Astrocyte of the cerebellum (primary cell): ENCODE data around the gene ACER3.
"Not testable (repeated sequence)": the region's sequence is repeated elsewhere in the genome, so short reads cannot be mapped to it uniquely, and the experiment has no call there.

ENCODE experiments used
- DNase-seq: peaks from one replicate; pipeline ENCODE4 v3.0.0-alpha.2; 2011; ENCODE audit warnings: low read depth
- H3K4me3 ChIP-seq: 2 replicates; pipeline ENCODE4 v1.5.1; 2011; ENCODE audit warnings: mild to moderate bottlenecking, low read depth, low read length, moderate library complexity
- in situ Hi-C: cut with HindIII; loops from 2 replicates; pipeline ENCODE4 v1.10.0; 2017; ENCODE audit warnings: low sequenced_read_pairs
- TF ChIP-seq, protein P1 (sequence below): IDR thresholded peaks from 2 replicates; pipeline ENCODE4 v1.5.1; 2012; ENCODE audit warnings: low read length, low read depth, moderate library complexity, mild to moderate bottlenecking; ENCODE audit errors: missing control alignments

Gene ACER3

DNA sequence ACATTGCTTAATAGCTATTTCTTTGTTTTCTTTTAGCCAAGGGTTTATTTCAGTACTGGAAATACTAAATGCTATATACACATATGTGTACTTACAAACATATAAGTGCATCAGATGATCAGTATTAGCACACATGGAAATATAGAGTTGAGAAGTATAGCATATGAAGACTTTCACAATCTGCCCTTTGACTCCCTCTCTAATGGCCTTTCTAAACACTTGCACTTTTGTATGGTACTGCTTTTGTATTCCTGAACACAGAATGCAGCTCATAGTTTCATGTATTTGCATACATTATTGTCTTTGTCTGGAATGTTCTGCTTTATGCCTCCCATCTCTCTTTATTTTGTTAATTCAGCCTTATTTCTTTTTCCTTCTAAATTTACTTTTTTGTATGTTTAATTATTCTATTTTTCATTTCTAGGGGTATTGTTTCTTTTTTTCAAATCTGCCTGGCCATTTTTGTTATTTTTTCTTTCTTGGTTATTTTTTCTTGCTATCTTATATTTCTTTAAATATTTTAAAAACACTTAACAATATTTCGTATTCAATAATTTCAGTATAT is 28.8 kb downstream of the ACER3 start:
- DNase-seq = no peak
- in situ Hi-C loops = no loop called here
- TF ChIP-seq, protein P1, sequence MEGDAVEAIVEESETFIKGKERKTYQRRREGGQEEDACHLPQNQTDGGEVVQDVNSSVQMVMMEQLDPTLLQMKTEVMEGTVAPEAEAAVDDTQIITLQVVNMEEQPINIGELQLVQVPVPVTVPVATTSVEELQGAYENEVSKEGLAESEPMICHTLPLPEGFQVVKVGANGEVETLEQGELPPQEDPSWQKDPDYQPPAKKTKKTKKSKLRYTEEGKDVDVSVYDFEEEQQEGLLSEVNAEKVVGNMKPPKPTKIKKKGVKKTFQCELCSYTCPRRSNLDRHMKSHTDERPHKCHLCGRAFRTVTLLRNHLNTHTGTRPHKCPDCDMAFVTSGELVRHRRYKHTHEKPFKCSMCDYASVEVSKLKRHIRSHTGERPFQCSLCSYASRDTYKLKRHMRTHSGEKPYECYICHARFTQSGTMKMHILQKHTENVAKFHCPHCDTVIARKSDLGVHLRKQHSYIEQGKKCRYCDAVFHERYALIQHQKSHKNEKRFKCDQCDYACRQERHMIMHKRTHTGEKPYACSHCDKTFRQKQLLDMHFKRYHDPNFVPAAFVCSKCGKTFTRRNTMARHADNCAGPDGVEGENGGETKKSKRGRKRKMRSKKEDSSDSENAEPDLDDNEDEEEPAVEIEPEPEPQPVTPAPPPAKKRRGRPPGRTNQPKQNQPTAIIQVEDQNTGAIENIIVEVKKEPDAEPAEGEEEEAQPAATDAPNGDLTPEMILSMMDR = no peak
- H3K4me3 ChIP-seq = no peak overlapping the region

DNA sequence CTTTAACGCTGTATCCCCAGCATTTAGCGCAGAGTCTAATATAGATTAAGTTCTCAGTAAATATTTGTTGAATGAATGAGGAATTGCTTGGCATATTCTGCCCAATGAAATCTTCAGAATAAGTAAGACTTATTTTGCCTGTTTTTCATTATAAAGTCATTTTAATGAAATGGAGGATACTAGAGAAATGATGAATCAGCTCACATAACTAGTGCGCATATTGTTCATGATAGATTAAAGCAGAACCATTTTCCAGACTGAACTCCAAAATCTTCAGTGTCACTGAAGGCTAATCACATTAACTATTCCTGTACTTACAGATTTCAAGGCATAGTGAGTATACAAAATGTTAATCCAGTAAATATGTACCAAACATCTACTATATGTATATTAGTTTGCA is 29.6 kb downstream of the ACER3 start:
- no peak for DNase-seq
- no peak overlapping the region for H3K4me3 ChIP-seq
- in situ Hi-C loops = no loop called here
- TF ChIP-seq, protein P1 = no peak

DNA sequence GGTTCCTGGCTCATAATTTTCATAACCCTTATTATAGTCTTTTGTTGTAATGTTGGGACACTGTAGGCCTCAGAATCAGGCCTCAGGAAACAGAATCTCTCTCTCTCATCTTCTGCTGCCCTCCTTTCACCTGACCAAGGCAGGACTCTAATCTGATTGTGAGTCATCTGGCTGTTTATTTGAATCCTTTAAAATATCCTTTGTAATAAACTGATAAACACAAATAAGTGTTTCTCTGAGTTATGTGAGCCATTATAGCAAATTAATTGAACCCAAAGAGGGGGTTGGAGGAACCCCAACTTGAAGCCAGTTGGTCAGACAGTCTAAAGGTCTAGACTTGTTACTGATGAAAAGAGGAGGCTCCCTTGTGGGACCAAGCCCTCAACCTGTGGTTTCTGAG is 30.6 kb downstream of the ACER3 start:
- no peak for DNase-seq
- TF ChIP-seq, protein P1 = no peak
- in situ Hi-C loops = no loop called here
- no peak overlapping the region for H3K4me3 ChIP-seq

DNA sequence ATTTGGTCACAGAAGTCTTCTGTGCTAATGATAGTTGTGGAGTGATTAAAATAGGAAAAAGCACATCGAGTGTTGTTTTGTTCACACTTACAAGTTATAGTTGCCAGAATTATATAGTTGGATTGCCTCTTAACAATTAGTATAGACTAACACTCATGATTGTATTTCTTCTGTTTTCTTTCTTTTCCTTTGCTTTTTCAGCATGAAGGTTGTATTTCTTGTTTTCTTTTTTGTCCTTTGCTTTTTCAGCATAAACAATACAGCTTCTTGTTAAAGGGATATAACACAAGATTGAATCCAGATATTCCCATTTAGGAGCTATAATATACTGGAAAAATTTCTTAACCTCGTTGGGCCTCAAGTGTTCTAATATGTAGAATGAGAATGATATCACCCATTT is 31.1 kb downstream of the ACER3 start:
- TF ChIP-seq, protein P1 = no peak
- in situ Hi-C loops = no loop called here
- H3K4me3 ChIP-seq = no peak overlapping the region
- DNase-seq = no peak

DNA sequence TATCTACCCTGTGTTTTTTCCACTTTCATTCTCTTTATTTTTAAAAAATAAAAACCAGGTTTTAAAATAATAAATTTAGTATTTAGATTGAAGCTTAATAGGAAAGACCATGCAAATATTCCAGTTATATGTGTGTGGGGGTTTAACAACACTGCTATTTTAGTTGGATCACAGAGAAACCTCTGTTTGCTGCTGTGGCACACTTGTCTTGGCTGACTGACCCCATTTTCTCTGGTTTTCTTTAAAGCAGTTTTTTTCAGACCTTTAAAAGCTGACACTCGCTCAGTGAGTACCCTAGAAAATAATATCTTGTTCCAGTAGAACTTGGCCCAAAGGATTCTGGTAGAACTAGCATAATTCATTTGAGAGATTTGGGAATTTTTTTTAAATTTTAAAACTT is 31.6 kb downstream of the ACER3 start:
- in situ Hi-C loops = no loop called here
- DNase-seq = no peak
- TF ChIP-seq, protein P1 = no peak
- no peak overlapping the region for H3K4me3 ChIP-seq

DNA sequence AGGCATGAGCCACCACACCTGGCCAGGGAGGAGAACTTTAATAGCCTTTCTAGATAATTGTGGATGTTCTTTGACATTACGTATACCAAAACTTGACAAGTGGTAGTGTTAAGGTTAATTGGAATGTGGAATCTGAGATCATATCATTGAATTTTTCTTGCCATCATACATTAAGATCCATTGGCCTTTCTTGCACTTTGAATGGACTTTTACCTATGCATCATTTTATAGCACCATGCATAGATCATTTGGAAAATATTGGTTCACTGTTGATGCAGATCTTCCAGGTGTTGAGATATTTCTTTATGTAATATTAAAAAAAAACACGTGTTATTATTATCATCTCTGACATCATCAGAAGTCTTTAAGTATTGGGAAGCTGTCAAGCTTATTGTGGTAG is 36.5 kb downstream of the ACER3 start:
- in situ Hi-C loops = no loop called here
- TF ChIP-seq, protein P1 = no peak
- no peak for DNase-seq
- H3K4me3 ChIP-seq = no peak overlapping the region

DNA sequence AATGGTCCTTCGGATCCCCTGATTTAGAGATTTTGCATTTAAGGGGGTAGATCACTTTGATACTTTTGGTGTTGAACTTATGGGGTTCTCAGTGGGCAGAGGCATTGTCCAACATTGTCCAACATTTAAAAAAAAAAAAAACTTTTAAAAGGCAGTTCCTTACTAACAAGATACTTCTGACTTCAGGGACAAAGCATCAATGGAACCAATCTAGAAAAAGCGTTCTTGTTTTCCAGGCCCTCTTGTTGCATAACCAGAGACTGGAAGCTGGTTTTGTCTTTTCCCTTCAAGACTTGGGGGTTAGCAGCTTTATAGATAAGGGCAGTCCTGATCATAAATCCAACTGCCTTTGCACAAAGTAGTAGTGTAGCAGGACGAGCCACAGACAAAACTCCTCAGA is 40.4 kb downstream of the ACER3 start:
- in situ Hi-C loops = no loop called here
- no peak overlapping the region for H3K4me3 ChIP-seq
- DNase-seq = no peak
- TF ChIP-seq, protein P1 = no peak

DNA sequence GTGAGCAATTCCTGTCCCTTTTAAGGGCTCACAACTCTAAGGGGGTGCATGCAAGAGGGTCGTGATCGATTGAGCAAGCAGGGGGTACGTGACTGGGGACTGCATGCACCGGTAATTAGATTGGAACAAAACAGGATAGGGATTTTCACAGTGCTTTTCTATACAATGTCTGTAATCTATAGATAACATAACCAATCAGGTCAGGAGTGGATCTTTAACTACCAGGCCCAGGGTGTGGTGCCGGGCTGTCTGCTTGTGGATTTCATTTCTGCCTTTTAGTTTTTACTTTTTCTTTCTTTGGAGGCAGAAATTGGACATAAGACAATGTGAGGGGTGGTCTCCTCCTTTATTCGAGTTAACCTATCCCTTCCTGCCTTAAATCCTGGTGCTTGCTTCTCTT is 40.9 kb downstream of the ACER3 start:
- H3K4me3 ChIP-seq, DNase-seq, in situ Hi-C loops: not testable (repeated sequence)
